Liver (tissue), 3 donors: Measurements from ENCODE around the gene KLHL33.

Source experiments
- FOXA1 ChIP-seq: IDR thresholded peaks from 2 replicates; pipeline ENCODE4 v1.6.1; 2016; ENCODE audit warnings: antibody characterized with exemption
- HNF4A ChIP-seq, 2 donors: conservative IDR thresholded peaks; 2 replicates each; pipeline ENCODE4 v1.6.1; 2016; ENCODE audit warnings: antibody characterized with exemption in 2 of 2, mild to moderate bottlenecking in 2 of 2
- RAD21 ChIP-seq, 2 donors: IDR thresholded peaks; 2 replicates each; pipeline ENCODE4 v1.6.1; 2016; ENCODE audit warnings: antibody characterized with exemption in 2 of 2, mild to moderate bottlenecking in 2 of 2
- SP1 ChIP-seq: IDR thresholded peaks from 2 replicates; pipeline ENCODE4 v1.6.1; 2018; ENCODE audit warnings: antibody characterized with exemption, mild to moderate bottlenecking
- YY1 ChIP-seq: IDR thresholded peaks from 2 replicates; pipeline ENCODE4 v1.6.1; 2016; ENCODE audit warnings: antibody characterized with exemption, mild to moderate bottlenecking
- TF ChIP-seq, protein P1 (sequence below): fragments of 150-350 bp; IDR thresholded peaks from 2 replicates; pipeline ENCODE4 v1.5.1; 2017; ENCODE audit warnings: improper control_type of control experiment, low read depth, low read length; ENCODE audit not compliant: missing input control
- TF ChIP-seq, protein P2 (sequence below): IDR thresholded peaks from 2 replicates; pipeline ENCODE4 v1.6.1; 2016; ENCODE audit warnings: antibody characterized with exemption
- TF ChIP-seq, protein P3 (sequence below): IDR thresholded peaks from 2 replicates; pipeline ENCODE4 v1.6.1; 2016; ENCODE audit warnings: antibody characterized with exemption, mild to moderate bottlenecking
- TF ChIP-seq, protein P4 (sequence below): IDR thresholded peaks from 2 replicates; pipeline ENCODE4 v1.6.1; 2016; ENCODE audit warnings: antibody characterized with exemption
- donor health status: healthy.
- donor health status: healthy.

DNA sequence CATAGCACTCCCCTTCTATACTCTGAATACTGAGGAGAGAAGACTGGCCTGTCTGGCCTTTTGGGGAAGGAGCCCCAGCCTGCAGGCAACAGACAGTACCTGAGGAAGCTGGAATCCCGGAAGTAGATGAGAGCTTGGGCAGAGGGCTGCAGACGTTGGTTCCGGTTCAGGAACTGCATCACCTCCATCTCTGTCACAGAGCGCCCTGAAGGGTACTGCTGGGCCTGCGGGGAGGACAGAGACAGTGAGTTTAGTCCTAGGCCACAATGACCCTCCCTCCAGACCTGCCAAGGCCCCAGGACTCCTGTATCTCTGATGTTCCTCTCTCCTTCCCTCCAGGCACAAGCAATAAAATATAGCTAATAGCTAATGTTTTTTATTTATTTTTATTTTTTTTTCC, 51.1 kb downstream of the KLHL33 start:
- TF ChIP-seq, protein P1, sequence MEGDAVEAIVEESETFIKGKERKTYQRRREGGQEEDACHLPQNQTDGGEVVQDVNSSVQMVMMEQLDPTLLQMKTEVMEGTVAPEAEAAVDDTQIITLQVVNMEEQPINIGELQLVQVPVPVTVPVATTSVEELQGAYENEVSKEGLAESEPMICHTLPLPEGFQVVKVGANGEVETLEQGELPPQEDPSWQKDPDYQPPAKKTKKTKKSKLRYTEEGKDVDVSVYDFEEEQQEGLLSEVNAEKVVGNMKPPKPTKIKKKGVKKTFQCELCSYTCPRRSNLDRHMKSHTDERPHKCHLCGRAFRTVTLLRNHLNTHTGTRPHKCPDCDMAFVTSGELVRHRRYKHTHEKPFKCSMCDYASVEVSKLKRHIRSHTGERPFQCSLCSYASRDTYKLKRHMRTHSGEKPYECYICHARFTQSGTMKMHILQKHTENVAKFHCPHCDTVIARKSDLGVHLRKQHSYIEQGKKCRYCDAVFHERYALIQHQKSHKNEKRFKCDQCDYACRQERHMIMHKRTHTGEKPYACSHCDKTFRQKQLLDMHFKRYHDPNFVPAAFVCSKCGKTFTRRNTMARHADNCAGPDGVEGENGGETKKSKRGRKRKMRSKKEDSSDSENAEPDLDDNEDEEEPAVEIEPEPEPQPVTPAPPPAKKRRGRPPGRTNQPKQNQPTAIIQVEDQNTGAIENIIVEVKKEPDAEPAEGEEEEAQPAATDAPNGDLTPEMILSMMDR: no peak
- TF ChIP-seq, protein P2, sequence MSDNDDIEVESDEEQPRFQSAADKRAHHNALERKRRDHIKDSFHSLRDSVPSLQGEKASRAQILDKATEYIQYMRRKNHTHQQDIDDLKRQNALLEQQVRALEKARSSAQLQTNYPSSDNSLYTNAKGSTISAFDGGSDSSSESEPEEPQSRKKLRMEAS: no peak
- TF ChIP-seq, protein P3, sequence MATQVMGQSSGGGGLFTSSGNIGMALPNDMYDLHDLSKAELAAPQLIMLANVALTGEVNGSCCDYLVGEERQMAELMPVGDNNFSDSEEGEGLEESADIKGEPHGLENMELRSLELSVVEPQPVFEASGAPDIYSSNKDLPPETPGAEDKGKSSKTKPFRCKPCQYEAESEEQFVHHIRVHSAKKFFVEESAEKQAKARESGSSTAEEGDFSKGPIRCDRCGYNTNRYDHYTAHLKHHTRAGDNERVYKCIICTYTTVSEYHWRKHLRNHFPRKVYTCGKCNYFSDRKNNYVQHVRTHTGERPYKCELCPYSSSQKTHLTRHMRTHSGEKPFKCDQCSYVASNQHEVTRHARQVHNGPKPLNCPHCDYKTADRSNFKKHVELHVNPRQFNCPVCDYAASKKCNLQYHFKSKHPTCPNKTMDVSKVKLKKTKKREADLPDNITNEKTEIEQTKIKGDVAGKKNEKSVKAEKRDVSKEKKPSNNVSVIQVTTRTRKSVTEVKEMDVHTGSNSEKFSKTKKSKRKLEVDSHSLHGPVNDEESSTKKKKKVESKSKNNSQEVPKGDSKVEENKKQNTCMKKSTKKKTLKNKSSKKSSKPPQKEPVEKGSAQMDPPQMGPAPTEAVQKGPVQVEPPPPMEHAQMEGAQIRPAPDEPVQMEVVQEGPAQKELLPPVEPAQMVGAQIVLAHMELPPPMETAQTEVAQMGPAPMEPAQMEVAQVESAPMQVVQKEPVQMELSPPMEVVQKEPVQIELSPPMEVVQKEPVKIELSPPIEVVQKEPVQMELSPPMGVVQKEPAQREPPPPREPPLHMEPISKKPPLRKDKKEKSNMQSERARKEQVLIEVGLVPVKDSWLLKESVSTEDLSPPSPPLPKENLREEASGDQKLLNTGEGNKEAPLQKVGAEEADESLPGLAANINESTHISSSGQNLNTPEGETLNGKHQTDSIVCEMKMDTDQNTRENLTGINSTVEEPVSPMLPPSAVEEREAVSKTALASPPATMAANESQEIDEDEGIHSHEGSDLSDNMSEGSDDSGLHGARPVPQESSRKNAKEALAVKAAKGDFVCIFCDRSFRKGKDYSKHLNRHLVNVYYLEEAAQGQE: no peak
- TF ChIP-seq RAD21 (IDR thresholded peaks at IDR 0.05) (no peak), HNF4A (conservative IDR thresholded peaks at IDR 0.05) (no peak), YY1 (no peak), SP1 (no peak), FOXA1 (no peak)
- TF ChIP-seq, protein P4, sequence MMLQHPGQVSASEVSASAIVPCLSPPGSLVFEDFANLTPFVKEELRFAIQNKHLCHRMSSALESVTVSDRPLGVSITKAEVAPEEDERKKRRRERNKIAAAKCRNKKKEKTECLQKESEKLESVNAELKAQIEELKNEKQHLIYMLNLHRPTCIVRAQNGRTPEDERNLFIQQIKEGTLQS: no peak
